ENCODE measurements around the gene KRTAP13-2.

Gene KRTAP13-2

GRCh38 chr21:30326390-30326789 is 45.7 kb downstream of the KRTAP13-2 start:
- no peak for DNase-seq (ENCODE audit: low read depth in 2 of 2)
